Suprapubic skin (tissue), 4 donors: Measurements from ENCODE around the gene ZSWIM5. TPM values are rescaled to one million over a fixed set of nuclear protein-coding genes. Genes with fewer than 3 reads are reported as not detected.
"Not testable (repeated sequence)": the region's sequence is repeated elsewhere in the genome, so short reads cannot be mapped to it uniquely, and the experiment has no call there.

ENCODE experiments used
- DNase-seq, 2 donors: peaks; one replicate each; pipeline ENCODE4 v3.0.0-alpha.2; 2019; ENCODE audit warnings: low spot score in 2 of 2
- H3K27ac ChIP-seq: fragments of 200-600 bp; sonication (generic); one replicate; pipeline ENCODE4 v1.5.1; 2019
- H3K27me3 ChIP-seq: fragments of 200-600 bp; sonication (generic); one replicate; pipeline ENCODE4 v1.5.1; 2019
- H3K36me3 ChIP-seq: fragments of 200-600 bp; sonication (generic); one replicate; pipeline ENCODE4 v1.5.1; 2019
- H3K4me1 ChIP-seq: fragments of 200-600 bp; sonication (generic); one replicate; pipeline ENCODE4 v1.5.1; 2019
- H3K4me3 ChIP-seq: fragments of 200-600 bp; sonication (generic); one replicate; pipeline ENCODE4 v1.5.1; 2019; ENCODE audit warnings: mild to moderate bottlenecking
- H3K9me3 ChIP-seq: fragments of 200-600 bp; sonication (generic); one replicate; pipeline ENCODE4 v1.5.1; 2019
- EP300 ChIP-seq: sonication (generic); formaldehyde crosslinking; IDR thresholded peaks from one replicate; pipeline ENCODE4 v1.6.1; 2017; ENCODE audit warnings: antibody characterized with exemption
- POLR2A ChIP-seq, 2 donors: fragments of 450-650 bp; IDR thresholded peaks; one replicate each; pipeline ENCODE4 v1.6.1; 2017; ENCODE audit warnings: antibody characterized with exemption in 2 of 2, mild to moderate bottlenecking in 2 of 2, moderate library complexity in 2 of 2
- POLR2AphosphoS5 ChIP-seq, 3 donors: sonication (generic); formaldehyde crosslinking; IDR thresholded peaks; one replicate each; pipeline ENCODE4 v1.6.1; 2017; ENCODE audit warnings: antibody characterized with exemption in 3 of 3
- WGBS: methylation state at CpG from one replicate; pipeline ENCODE4 v1.1.5; 2018; 5-methylcytosine and 5-hydroxymethylcytosine counted together
- total RNA-seq, 4 donors: library from RNA; depleted of rRNA; stranded (reverse); fragments of >200 nt; gene quantifications; one replicate each; pipeline ENCODE4 v1.1.0, GENCODE V29; 2016
- TF ChIP-seq, protein P1 (sequence below), 2 donors: fragments of 200-600 bp in 1 of 2; fragments of 450-650 bp in 1 of 2; sonication (generic) in 1 of 2; IDR thresholded peaks; one replicate each; pipeline ENCODE4 v1.5.1; 2016 to 2019; ENCODE audit warnings: antibody characterized with exemption in 2 of 2, mild to moderate bottlenecking in 1 of 2, moderate library complexity in 1 of 2

Gene ZSWIM5
- total RNA-seq, 4 donors from 2014 or later, result 1.9 to 3.5 (median 2.8) TPM

DNA sequence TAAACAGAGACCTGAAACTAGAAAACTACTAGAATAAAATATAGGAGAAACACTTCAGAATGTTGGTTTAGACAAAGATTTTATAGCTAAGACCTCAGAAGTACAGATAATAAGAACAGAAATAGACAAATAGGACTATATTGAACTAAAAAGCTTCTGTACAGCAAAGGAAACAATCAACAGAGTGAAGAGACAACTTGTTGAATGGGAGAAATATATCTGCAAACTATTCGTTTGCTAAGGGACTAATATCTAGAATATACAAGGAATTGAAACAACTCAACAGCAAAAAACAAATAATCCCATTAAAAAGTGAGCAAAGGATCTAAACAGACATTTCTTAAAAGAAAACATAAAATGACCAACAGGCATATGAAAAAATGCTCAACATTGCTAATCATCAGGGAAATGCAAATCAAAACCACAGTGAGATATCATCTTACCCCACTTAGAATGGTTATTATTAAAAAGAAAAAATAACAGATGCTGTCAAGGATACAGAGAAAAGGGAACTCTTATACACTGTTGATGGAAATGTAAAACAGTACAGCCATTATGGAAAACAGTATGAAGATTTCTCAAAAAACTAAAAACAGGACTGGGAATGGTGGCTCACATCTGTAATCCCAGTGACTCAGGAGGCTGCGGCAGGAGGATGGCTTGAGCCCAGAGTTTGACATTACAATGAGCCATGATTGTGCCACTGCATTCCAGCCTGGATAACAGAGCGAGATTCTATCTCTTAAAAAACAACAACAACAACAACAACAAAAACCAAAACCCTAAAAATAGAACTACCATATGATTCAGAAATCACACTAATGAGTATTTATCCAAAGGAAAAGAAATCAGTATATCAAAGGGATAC is 37.3 kb upstream of the ZSWIM5 start:
- TF ChIP-seq EP300 (no peak), POLR2AphosphoS5 (IDR thresholded peaks at IDR 0.05) (no peak), POLR2A (IDR thresholded peaks at IDR 0.05) (no peak)
- TF ChIP-seq, protein P1, sequence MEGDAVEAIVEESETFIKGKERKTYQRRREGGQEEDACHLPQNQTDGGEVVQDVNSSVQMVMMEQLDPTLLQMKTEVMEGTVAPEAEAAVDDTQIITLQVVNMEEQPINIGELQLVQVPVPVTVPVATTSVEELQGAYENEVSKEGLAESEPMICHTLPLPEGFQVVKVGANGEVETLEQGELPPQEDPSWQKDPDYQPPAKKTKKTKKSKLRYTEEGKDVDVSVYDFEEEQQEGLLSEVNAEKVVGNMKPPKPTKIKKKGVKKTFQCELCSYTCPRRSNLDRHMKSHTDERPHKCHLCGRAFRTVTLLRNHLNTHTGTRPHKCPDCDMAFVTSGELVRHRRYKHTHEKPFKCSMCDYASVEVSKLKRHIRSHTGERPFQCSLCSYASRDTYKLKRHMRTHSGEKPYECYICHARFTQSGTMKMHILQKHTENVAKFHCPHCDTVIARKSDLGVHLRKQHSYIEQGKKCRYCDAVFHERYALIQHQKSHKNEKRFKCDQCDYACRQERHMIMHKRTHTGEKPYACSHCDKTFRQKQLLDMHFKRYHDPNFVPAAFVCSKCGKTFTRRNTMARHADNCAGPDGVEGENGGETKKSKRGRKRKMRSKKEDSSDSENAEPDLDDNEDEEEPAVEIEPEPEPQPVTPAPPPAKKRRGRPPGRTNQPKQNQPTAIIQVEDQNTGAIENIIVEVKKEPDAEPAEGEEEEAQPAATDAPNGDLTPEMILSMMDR (IDR thresholded peaks at IDR 0.05), result no peak
- 86% methylated on average over 3 of the region's 3 CpGs for WGBS

DNA sequence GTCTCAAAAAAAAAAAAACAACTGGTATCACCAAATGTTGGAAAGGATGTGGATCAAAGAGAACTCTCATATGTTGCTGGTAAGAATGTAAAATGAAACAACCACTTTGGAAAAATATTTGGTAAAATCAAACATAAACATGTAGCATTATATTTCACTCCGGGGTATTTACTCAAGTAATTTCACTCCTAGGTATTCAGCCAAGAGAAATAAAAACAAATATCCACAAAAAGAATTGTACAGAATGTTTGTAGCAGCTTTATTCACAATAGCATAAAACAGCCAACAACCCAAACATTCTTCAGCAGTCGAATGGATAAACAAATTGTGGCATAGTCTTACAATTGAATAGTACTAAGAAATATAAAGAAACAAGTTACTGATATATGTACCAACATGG is 32.4 kb upstream of the ZSWIM5 start:
- Histone ChIP-seq H3K4me1 (no peaks in the 10 kb centered on the region), H3K36me3 (no peaks in the 10 kb centered on the region), H3K27me3 (no peaks in the 10 kb centered on the region), H3K4me3 (no peak overlapping the region), H3K27ac (no peak overlapping the region), H3K9me3 (no peaks in the 10 kb centered on the region)
- DNase-seq, result no peak
- TF ChIP-seq POLR2AphosphoS5 (IDR thresholded peaks at IDR 0.05) (no peak), POLR2A (IDR thresholded peaks at IDR 0.05) (no peak), EP300 (no peak)
- TF ChIP-seq, protein P1 (IDR thresholded peaks at IDR 0.05), result no peak
- 81% methylated on average over 2 of the region's 2 CpGs for WGBS

More for the DNA sequence above, 37.3 kb upstream of the ZSWIM5 start:
- Histone ChIP-seq H3K36me3 (no peaks in the 10 kb centered on the region), H3K27me3 (no peaks in the 10 kb centered on the region), H3K4me3 (no peak overlapping the region), H3K27ac (no peak overlapping the region), H3K9me3 (no peaks in the 10 kb centered on the region), H3K4me1 (no peaks in the 10 kb centered on the region)
- DNase-seq, result no peak

DNA sequence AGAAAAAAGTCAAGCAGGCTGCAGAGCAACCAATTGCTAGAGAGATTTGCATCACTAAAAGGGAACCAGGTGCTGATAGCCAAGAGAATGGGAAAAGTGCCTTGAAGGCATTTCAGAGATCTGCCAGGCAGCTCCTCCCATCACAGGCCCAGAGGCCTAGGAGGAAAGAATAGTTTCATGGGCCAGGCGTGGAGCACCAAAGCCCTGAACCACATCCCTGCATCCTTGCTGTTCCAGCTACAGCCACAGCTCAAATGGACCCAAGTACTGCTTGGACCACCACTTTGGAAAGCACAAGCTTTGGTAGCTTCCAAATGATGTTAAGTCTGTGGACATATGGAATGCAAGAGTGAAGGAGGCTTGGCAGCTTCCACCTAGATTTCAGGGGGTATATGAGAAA is 29.7 kb upstream of the ZSWIM5 start:
- H3K9me3 ChIP-seq, result no peaks in the 10 kb centered on the region
- no peak overlapping the region for H3K27ac ChIP-seq
- DNase-seq, result no peak
- no peak overlapping the region for H3K4me3 ChIP-seq
- H3K27me3 ChIP-seq, result no peaks in the 10 kb centered on the region
- no peaks in the 10 kb centered on the region for H3K4me1 ChIP-seq
- no peaks in the 10 kb centered on the region for H3K36me3 ChIP-seq
- 100% methylated on average over 1 of the region's 1 CpG for WGBS
- TF ChIP-seq, protein P1 (IDR thresholded peaks at IDR 0.05), result no peak
- TF ChIP-seq EP300 (no peak), POLR2AphosphoS5 (IDR thresholded peaks at IDR 0.05) (no peak), POLR2A (IDR thresholded peaks at IDR 0.05) (no peak)

DNA sequence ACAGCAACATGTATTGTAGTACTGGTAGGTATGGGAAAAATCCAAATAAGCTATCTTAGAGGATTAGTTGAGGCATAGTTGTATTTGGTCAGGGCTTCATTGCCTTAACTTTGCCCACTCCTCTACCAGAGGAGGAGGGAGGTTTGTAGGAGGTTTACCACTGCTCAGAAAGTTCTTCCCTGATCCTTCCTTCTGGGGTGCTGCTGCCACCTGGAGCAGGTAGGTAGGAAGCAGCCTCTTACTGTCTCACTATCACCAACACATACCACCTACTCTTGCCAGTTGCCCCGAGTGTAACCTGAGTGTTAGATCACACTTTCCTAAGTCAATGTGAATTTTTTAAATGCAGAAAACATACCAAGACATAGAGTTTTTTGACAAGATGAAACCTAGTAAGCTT is 24.1 kb upstream of the ZSWIM5 start:
- H3K4me3 ChIP-seq, result no peak overlapping the region
- no peaks in the 10 kb centered on the region for H3K27me3 ChIP-seq
- no peak for DNase-seq
- no peaks in the 10 kb centered on the region for H3K36me3 ChIP-seq
- no peak overlapping the region for H3K27ac ChIP-seq
- H3K9me3 ChIP-seq, result no peaks in the 10 kb centered on the region
- 38% methylated on average over 1 of the region's 1 CpG for WGBS
- TF ChIP-seq, protein P1 (IDR thresholded peaks at IDR 0.05), result no peak
- TF ChIP-seq EP300 (no peak), POLR2AphosphoS5 (IDR thresholded peaks at IDR 0.05) (no peak), POLR2A (IDR thresholded peaks at IDR 0.05) (no peak)
- no peaks in the 10 kb centered on the region for H3K4me1 ChIP-seq

DNA sequence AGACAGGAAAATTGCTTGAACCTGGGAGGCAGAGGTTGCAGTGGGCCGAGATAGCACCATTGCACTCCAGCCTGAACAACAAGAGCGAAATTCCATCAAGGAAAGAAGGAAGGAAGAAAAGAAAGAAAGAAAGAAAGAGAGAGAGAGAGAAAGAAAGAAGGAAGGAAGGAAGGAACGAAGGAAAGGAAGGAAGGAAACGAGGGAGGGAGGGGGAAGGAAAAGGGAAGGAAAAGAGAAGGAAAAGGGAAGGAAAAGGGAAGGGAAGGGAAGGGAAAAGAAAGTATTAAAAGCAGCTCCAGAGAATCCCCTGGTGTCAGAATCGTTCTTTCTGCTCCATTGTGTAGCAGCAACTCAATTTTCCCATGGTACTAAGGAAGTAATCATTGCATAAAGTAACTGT is 19.2 kb upstream of the ZSWIM5 start:
- Histone ChIP-seq H3K4me3 (no peak overlapping the region), H3K27me3 (no peaks in the 10 kb centered on the region), H3K36me3 (no peaks in the 10 kb centered on the region), H3K27ac (no peak overlapping the region), H3K4me1 (no peaks in the 10 kb centered on the region), H3K9me3 (no peaks in the 10 kb centered on the region)
- WGBS, result 82% methylated on average over 5 of the region's 5 CpGs
- no peak for DNase-seq
- TF ChIP-seq POLR2A (IDR thresholded peaks at IDR 0.05) (no peak), EP300 (no peak), POLR2AphosphoS5 (IDR thresholded peaks at IDR 0.05) (no peak)
- TF ChIP-seq, protein P1 (IDR thresholded peaks at IDR 0.05), result no peak

DNA sequence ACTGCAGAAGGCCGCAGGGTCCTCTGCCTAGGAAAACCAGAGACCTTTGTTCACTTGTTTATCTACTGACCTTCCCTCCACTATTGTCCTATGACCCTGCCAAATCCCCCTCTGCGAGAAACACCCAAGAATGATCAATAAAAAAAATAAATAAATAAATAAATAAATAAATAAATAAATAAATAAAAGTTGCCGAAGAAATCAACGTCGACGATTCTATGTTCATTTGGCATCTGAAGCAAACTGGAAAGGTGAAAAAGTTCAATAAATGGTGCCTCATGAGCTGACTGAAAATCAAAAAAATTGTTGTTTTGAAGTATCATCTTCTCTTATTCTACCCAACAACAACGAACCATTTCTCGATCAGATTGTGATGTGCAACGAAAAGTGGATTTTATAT is 17.3 kb upstream of the ZSWIM5 start:
- not testable (repeated sequence) for H3K4me3 ChIP-seq, H3K4me1 ChIP-seq, DNase-seq, H3K9me3 ChIP-seq, H3K27me3 ChIP-seq, H3K27ac ChIP-seq, H3K36me3 ChIP-seq
- 92% methylated on average over 8 of the region's 9 CpGs for WGBS
